ENCODE results near the gene EPHA8. TPM values are rescaled to one million over a fixed set of nuclear protein-coding genes. Genes with fewer than 3 reads are reported as not detected.

Gene EPHA8
- total RNA-seq, 1 experiment from 2014 or later: not detected

GRCh38 chr1:22611530-22611947 is 48.2 kb downstream of the EPHA8 start:
- POLR2A ChIA-PET: no interaction called here

GRCh38 chr1:22612671-22613571 is 49.6 kb downstream of the EPHA8 start:
- ChIA-PET POLR2A (no interaction called here), CTCF (no interaction called here)
- Mint-ChIP-seq H3K4me3 (ENCODE audit: unreplicated experiment) (no peak overlapping the region), H3K9me3 (ENCODE audit: unreplicated experiment) (no peaks in the 10 kb centered on the region), H3K27me3 (ENCODE audit: insufficient read depth, unreplicated experiment) (peaks cover 25% of the 10 kb centered on the region), H3K27ac (ENCODE audit: unreplicated experiment) (no peak overlapping the region), H3K4me1 (ENCODE audit: low read depth, unreplicated experiment) (no peaks in the 10 kb centered on the region), H3K36me3 (ENCODE audit: insufficient read depth, unreplicated experiment) (no peaks in the 10 kb centered on the region)
- no peaks in the 10 kb centered on the region for H3K4me1 ChIP-seq
- H3K4me3 ChIP-seq (ENCODE audit: low read depth, low read length): no peak overlapping the region
- BruUV-seq (replicated peaks): no TSS peak
- no peak for TF ChIP-seq CTCF (IDR thresholded peaks at IDR 0.05; ENCODE audit: insufficient read depth in 1 of 2, low read depth in 1 of 2, low read length in 1 of 2, severe bottlenecking in 1 of 2, unreplicated experiment in 1 of 2)
- no peaks in the 10 kb centered on the region for H3K36me3 ChIP-seq (ENCODE audit: control insufficient read depth, insufficient read depth, low read length)
- H3K9me3 ChIP-seq: no peaks in the 10 kb centered on the region
- no peaks in the 10 kb centered on the region; the same call in 1 of the 2 replicates for H3K27me3 ChIP-seq (replicated peaks; ENCODE audit: control insufficient read depth, insufficient read depth, low read length)
- intact Hi-C loops (cut with micrococcal nuclease; ENCODE audit: unreplicated experiment): no loop called here
- DNase-seq: no peak

More at GRCh38 chr1:22611530-22611947, 48.2 kb downstream of the EPHA8 start:
- no peaks in the 10 kb centered on the region for H3K9me3 ChIP-seq
- intact Hi-C loops (cut with micrococcal nuclease; ENCODE audit: unreplicated experiment): no loop called here
- no peak for TF ChIP-seq CTCF (IDR thresholded peaks at IDR 0.05; ENCODE audit: insufficient read depth in 1 of 2, low read depth in 1 of 2, low read length in 1 of 2, severe bottlenecking in 1 of 2, unreplicated experiment in 1 of 2)
- H3K27me3 ChIP-seq (replicated peaks; ENCODE audit: control insufficient read depth, insufficient read depth, low read length): no peaks in the 10 kb centered on the region; the same call in 1 of the 2 replicates
- no peaks in the 10 kb centered on the region for H3K4me1 ChIP-seq
- Mint-ChIP-seq H3K4me3 (ENCODE audit: unreplicated experiment) (no peak overlapping the region), H3K27ac (ENCODE audit: unreplicated experiment) (no peak overlapping the region), H3K36me3 (ENCODE audit: insufficient read depth, unreplicated experiment) (no peaks in the 10 kb centered on the region), H3K27me3 (ENCODE audit: insufficient read depth, unreplicated experiment) (peaks cover 27% of the 10 kb centered on the region), H3K9me3 (ENCODE audit: unreplicated experiment) (no peaks in the 10 kb centered on the region), H3K4me1 (ENCODE audit: low read depth, unreplicated experiment) (no peaks in the 10 kb centered on the region)
- CTCF ChIA-PET: no interaction called here
- no peak overlapping the region for H3K4me3 ChIP-seq (ENCODE audit: low read depth, low read length)
- no TSS peak for BruUV-seq (replicated peaks)
- DNase-seq: peak; percentile 72 to 79
- H3K36me3 ChIP-seq (ENCODE audit: control insufficient read depth, insufficient read depth, low read length): no peaks in the 10 kb centered on the region

GRCh38 chr1:22613572-22613918 is 50.3 kb downstream of the EPHA8 start:
- no peak for TF ChIP-seq CTCF (IDR thresholded peaks at IDR 0.05; ENCODE audit: insufficient read depth in 1 of 2, low read depth in 1 of 2, low read length in 1 of 2, severe bottlenecking in 1 of 2, unreplicated experiment in 1 of 2)
- Histone ChIP-seq H3K36me3 (ENCODE audit: control insufficient read depth, insufficient read depth, low read length) (no peaks in the 10 kb centered on the region), H3K9me3 (no peaks in the 10 kb centered on the region), H3K4me1 (no peaks in the 10 kb centered on the region), H3K4me3 (ENCODE audit: low read depth, low read length) (no peak overlapping the region), H3K27me3 (replicated peaks; ENCODE audit: control insufficient read depth, insufficient read depth, low read length) (no peaks in the 10 kb centered on the region; the same call in 1 of the 2 replicates)
- Mint-ChIP-seq H3K4me1 (ENCODE audit: low read depth, unreplicated experiment) (no peaks in the 10 kb centered on the region), H3K9me3 (ENCODE audit: unreplicated experiment) (no peaks in the 10 kb centered on the region), H3K27me3 (ENCODE audit: insufficient read depth, unreplicated experiment) (peaks cover 22% of the 10 kb centered on the region), H3K27ac (ENCODE audit: unreplicated experiment) (no peak overlapping the region), H3K4me3 (ENCODE audit: unreplicated experiment) (no peak overlapping the region), H3K36me3 (ENCODE audit: insufficient read depth, unreplicated experiment) (no peaks in the 10 kb centered on the region)
- no peak for DNase-seq
- ChIA-PET POLR2A (no interaction called here), CTCF (no interaction called here)
- intact Hi-C loops (cut with micrococcal nuclease; ENCODE audit: unreplicated experiment): no loop called here
- BruUV-seq (replicated peaks): no TSS peak

Data from Caco-2 (cell line).